GM12874 (cell line): ENCODE data around the gene RGS7.

ENCODE experiments used
- TF ChIP-seq, protein P1 (sequence below): IDR thresholded peaks from 2 replicates; pipeline ENCODE4 v1.5.1; 2011; ENCODE audit warnings: low read depth, mild to moderate bottlenecking, control low read depth, low read length, moderate library complexity; ENCODE audit not compliant: insufficient read depth

Gene RGS7

DNA sequence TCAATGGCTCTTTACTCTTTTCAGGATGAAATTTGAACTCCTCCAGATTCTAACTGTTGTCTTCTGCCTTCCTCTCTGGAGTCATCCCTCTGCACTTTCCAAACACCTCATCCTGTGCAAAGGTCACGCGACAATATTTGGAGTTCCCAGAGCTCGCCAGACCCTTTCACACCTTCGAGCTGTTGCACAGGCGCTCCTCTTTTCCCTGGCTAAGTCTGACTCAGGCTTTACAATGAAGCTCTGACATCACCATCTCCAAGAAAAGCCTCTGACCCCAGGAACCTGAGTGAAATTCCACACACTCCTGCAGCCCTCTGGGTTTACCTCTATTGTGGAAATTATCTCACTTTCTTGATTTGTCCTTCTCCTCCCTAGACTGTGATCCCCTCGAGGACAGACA is 270.3 kb downstream of the RGS7 start:
- TF ChIP-seq, protein P1, sequence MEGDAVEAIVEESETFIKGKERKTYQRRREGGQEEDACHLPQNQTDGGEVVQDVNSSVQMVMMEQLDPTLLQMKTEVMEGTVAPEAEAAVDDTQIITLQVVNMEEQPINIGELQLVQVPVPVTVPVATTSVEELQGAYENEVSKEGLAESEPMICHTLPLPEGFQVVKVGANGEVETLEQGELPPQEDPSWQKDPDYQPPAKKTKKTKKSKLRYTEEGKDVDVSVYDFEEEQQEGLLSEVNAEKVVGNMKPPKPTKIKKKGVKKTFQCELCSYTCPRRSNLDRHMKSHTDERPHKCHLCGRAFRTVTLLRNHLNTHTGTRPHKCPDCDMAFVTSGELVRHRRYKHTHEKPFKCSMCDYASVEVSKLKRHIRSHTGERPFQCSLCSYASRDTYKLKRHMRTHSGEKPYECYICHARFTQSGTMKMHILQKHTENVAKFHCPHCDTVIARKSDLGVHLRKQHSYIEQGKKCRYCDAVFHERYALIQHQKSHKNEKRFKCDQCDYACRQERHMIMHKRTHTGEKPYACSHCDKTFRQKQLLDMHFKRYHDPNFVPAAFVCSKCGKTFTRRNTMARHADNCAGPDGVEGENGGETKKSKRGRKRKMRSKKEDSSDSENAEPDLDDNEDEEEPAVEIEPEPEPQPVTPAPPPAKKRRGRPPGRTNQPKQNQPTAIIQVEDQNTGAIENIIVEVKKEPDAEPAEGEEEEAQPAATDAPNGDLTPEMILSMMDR, result no peak

DNA sequence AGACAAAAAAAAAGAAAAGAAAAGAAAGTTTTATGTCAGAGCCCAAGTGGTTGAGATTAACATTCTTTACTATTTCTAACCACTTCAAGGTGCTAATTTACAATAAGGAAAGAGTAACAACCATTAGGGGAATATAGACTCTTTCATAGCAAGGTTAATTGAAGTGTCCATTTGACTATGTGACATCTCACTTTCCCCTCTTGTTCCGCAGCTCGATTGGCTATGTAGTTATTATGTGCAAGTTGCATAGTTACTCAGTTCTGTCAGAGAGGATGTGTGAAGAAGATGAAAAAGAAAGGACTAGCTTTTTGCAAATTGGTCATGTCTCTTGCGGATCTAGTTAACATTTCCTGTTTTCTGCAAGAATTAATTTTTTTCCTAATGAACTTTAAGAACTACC is 273.7 kb downstream of the RGS7 start:
- TF ChIP-seq, protein P1, result no peak

DNA sequence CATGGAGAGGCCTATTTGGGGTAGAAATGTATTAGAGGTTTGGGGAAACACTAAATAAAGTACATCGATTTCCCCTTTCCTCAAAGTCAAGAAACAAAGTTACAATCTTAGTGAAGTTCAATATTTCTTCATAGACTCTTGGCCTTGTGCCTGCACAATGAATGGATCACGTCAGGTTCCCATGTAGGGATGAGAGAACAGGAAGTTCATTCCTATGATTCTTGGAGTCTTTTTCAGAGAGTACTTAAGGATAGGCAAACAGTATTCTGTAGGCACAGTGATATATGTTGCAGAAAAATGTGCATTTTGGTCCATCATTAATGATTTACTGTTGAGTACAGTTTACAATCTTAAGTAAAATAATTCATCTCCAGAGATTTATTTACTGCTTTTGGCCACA is 275.5 kb downstream of the RGS7 start:
- TF ChIP-seq, protein P1, result no peak

DNA sequence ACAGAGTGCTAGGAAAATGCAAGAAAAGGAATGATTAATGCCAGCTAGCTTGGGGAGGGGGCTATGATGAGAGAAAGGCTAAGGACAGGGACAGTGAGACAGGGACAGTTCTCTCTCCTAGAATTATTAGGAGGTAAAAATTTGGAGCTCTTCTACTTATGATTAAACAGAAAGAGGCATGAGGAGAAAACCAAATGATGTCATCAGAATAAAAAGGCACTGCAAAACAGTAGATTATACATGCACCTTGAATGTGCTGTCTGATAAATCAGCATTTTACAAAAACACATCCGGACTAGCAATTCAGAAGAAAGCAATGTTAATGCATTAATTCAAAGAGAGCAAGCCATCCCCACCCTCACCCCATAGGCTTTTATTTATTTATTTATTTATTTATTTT is 277.5 kb downstream of the RGS7 start:
- TF ChIP-seq, protein P1, result no peak

DNA sequence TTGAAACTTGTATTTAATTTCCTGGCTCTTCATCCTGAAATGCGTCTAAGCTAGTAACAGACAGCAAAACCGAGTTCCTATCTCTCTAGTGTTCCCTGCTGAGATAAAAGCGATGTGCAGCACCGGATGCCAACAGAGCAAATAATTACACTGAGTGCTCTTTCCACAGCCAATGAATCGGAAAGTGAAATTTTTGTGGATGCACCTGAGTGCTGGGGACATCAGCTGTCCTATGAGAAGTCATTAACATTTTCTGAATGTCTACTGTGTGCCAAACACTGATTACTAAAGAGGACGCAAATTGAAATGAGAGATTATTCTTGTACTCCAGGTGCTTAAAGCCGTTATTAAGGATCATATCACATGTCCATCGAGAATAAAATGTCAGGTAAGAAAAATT is 278.0 kb downstream of the RGS7 start:
- TF ChIP-seq, protein P1, result no peak

DNA sequence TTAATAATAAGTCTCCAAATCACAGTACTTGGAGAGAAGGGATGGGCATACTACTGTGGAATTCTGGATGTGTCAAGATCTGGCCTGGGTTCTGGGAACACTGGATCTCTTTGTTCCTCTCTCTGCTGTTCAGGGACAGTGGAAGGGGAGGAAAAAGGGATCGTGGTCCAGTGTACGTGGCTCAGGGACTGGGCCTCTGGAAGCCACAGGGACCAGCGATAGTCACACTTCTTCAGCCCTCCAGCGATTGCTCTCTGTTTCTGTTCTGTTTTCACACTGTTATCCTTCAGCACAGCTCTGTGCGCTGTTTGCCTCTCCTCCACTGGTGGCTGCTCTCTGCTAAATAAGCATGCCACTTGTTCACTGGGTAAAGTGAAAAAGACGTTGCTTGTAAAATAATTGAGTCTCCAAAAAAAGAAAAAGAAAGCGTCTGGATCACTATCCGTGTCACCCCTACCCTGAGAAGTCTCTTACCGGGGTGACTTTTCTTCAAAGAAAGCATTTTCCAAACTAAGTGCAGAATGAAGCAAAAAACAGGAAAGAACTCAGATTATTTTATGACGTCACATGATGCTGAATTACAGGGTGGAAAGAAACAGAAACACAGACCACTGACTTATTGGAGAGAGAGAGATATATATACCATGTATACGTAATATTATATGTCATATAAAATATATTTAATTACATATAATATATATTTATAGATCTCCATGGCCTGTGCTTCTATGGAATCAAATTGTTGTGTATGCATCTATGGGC is 279.4 kb downstream of the RGS7 start:
- TF ChIP-seq, protein P1, result no peak

DNA sequence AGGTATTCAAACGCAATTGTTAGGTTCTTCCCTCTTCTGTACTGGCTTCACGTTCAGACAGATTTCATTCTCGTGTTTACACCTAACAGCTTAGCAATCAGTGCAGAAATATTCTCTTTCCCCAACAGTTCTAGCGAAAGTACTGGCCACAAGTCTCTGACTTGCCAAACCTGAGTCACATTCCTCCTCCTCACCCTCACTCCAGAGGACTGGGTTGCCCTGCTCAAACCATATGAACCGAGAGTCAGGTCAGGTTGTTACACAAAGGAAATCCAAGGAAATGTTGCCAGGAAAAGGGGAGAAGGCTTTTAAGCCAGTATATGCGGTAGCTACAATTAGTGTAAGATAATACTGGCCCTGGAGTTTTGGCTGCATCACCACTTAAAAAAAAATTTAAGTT is 282.5 kb downstream of the RGS7 start:
- TF ChIP-seq, protein P1, result no peak

DNA sequence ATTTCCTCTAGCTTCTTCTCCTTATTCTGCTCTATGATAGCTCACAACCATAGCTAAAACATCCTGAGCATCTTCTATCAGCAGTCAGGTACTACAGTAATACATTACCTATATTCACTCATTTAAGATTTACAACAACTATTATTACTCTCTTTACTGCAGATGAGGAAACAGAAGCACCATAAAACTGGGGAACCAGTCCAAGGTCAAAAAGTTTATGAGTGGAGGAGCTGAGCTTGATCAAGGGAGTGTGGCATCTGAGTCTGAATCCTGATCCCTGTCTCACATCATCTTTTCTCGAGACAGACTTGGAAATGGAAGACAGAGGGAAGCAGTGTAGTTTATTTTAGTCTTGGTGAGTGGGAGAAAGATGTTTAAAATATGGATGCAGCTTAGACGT is 288.6 kb downstream of the RGS7 start:
- TF ChIP-seq, protein P1, result no peak
